ENCODE measurements around the gene PRORP. TPM values are rescaled to one million over a fixed set of nuclear protein-coding genes. Genes with fewer than 3 reads are reported as not detected.

The PRORP gene
- total and polyA plus RNA-seq, 9 of the 15 experiments (the other 6 are each of a cell fraction or from before 2014, with no cell fraction given), result 21.9 to 48.7 (median 36.5) TPM

GRCh38 chr14:35133542-35134328 lies 11.4 kb downstream of the PRORP start (continued):
- TF ChIP-seq, protein P1, sequence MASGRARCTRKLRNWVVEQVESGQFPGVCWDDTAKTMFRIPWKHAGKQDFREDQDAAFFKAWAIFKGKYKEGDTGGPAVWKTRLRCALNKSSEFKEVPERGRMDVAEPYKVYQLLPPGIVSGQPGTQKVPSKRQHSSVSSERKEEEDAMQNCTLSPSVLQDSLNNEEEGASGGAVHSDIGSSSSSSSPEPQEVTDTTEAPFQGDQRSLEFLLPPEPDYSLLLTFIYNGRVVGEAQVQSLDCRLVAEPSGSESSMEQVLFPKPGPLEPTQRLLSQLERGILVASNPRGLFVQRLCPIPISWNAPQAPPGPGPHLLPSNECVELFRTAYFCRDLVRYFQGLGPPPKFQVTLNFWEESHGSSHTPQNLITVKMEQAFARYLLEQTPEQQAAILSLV (tag; IDR thresholded peaks at IDR 0.05), result no peak
- TF ChIP-seq ETV6 (IDR thresholded peaks at IDR 0.05; ENCODE audit: borderline replicate concordance in 1 of 2, low read depth in 2 of 2, low read length in 1 of 2), result no peak
- TF ChIP-seq ETV6 (CRISPR knock-in tag; IDR thresholded peaks at IDR 0.05; ENCODE audit: borderline replicate concordance), result no peak
- no peak for TF ChIP-seq POLR3A (IDR thresholded peaks at IDR 0.05; ENCODE audit: borderline replicate concordance, extremely low read depth, insufficient read depth, insufficient read length)
- no peak for TF ChIP-seq TEAD4 (IDR thresholded peaks at IDR 0.05; ENCODE audit: low read length)
- no peak for TF ChIP-seq TEAD4 (CRISPR knock-in tag; IDR thresholded peaks at IDR 0.05; ENCODE audit: borderline replicate concordance)
- TF ChIP-seq CXXC5 (CRISPR knock-in tag; IDR thresholded peaks at IDR 0.05), result no peak
- no peak for TF ChIP-seq CREM (IDR thresholded peaks at IDR 0.05; ENCODE audit: low read depth)
- TF ChIP-seq ZNF143 (CRISPR knock-in tag; IDR thresholded peaks at IDR 0.05), result no peak
